Measurements from ENCODE around the gene GNG4. TPM values are rescaled to one million over a fixed set of nuclear protein-coding genes. Genes with fewer than 3 reads are reported as not detected.

The GNG4 gene
- total and polyA plus RNA-seq, 11 donors: 0.06 to 0.07 TPM; not detected in 9

DNA sequence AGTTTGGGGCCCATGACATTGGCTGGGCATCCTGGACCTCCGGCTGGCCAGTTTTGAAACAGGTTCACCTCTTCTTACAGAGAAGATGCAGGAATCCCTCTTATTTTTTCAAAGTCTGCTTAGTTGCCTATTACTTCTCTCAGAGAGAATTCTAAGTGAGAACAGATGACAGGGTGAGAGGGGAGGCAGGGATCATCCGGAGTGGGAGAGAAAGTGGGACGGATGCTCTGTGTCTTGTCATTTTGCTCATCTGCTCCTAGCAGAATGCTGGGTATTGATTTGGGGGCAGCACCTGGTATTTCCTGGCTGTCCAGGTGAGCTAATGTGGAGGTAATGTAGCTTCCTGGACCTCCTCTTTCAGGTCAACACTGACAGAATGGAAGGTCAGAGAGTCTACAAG is 32.4 kb downstream of the GNG4 start:
- intact Hi-C loops (cut with DNase I): no loop called here
- no peaks in the 10 kb centered on the region for H3K27me3 ChIP-seq
- no peaks in the 10 kb centered on the region for H3K36me3 ChIP-seq
- H3K4me1 ChIP-seq: no peaks in the 10 kb centered on the region
- H3K9me3 ChIP-seq: no peaks in the 10 kb centered on the region
- TF ChIP-seq, protein P1, sequence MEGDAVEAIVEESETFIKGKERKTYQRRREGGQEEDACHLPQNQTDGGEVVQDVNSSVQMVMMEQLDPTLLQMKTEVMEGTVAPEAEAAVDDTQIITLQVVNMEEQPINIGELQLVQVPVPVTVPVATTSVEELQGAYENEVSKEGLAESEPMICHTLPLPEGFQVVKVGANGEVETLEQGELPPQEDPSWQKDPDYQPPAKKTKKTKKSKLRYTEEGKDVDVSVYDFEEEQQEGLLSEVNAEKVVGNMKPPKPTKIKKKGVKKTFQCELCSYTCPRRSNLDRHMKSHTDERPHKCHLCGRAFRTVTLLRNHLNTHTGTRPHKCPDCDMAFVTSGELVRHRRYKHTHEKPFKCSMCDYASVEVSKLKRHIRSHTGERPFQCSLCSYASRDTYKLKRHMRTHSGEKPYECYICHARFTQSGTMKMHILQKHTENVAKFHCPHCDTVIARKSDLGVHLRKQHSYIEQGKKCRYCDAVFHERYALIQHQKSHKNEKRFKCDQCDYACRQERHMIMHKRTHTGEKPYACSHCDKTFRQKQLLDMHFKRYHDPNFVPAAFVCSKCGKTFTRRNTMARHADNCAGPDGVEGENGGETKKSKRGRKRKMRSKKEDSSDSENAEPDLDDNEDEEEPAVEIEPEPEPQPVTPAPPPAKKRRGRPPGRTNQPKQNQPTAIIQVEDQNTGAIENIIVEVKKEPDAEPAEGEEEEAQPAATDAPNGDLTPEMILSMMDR (IDR thresholded peaks at IDR 0.05): no peak
- no peak for TF ChIP-seq POLR2A (IDR thresholded peaks at IDR 0.05)
- DNase-seq (no peak), ATAC-seq (no peak)
- H3K4me3 ChIP-seq: no peak overlapping the region
- no peak overlapping the region for H3K27ac ChIP-seq
- whole genome bisulfite sequencing, 4 donors: 78 to 91% (median 79%) methylated on average over 3 of the region's 3 CpGs

- Histone ChIP-seq H3K4me3 (no peak overlapping the region), H3K36me3 (no peaks in the 10 kb centered on the region), H3K27ac (no peak overlapping the region), H3K4me1 (no peaks in the 10 kb centered on the region), H3K9me3 (no peaks in the 10 kb centered on the region), H3K27me3 (no peaks in the 10 kb centered on the region)
- TF ChIP-seq, protein P1 (IDR thresholded peaks at IDR 0.05): no peak
- TF ChIP-seq POLR2A (IDR thresholded peaks at IDR 0.05): no peak
- intact Hi-C loops (cut with DNase I): no loop called here
- 70 to 83% (median 78%) methylated on average over 5 to 7 of the region's 7 CpGs for WGBS, 4 donors
- DNase-seq (no peak), ATAC-seq (no peak)
These were observed 35.1 kb downstream of the GNG4 start for GRCh38 chr1:235614442-235614954.

GRCh38 chr1:235613602-235614001 is 36.0 kb downstream of the GNG4 start:
- 71 to 84% (median 78%) methylated on average over 2 of the region's 2 CpGs for WGBS, 4 donors
- DNase-seq (no peak), ATAC-seq (no peak)
- Histone ChIP-seq H3K27me3 (no peaks in the 10 kb centered on the region), H3K9me3 (no peaks in the 10 kb centered on the region), H3K4me1 (no peaks in the 10 kb centered on the region), H3K27ac (no peak overlapping the region), H3K36me3 (no peaks in the 10 kb centered on the region), H3K4me3 (no peak overlapping the region)
- intact Hi-C loops (cut with DNase I): no loop called here
- TF ChIP-seq, protein P1 (IDR thresholded peaks at IDR 0.05): no peak

DNA sequence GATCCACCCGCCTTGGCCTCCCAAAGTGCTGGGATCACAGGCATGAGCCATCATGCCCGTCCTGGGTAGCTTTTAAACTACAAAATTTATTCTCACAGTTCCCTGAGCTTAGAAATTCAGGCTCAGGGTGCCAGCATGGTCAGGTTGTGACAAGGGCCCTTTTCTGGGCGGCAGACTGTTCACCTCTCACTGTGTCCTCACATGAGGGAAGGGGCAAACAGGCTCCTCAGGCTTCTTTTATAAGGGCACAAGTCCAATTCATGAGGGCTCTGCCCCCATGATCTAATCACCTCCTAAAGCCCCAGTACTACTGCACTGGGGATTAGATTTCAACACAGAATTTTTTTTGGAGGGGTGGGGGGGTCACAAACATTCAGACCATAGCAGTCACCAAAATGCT is 36.8 kb downstream of the GNG4 start:
- H3K27ac ChIP-seq: no peak overlapping the region
- no peaks in the 10 kb centered on the region for H3K9me3 ChIP-seq
- DNase-seq: no peak
- no peaks in the 10 kb centered on the region for H3K27me3 ChIP-seq
- H3K4me1 ChIP-seq: no peaks in the 10 kb centered on the region
- no peak for ATAC-seq
- TF ChIP-seq, protein P1 (IDR thresholded peaks at IDR 0.05): no peak
- TF ChIP-seq POLR2A (IDR thresholded peaks at IDR 0.05): no peak
- no peak overlapping the region for H3K4me3 ChIP-seq
- 73 to 88% (median 80%) methylated on average over 3 of the region's 3 CpGs for WGBS, 4 donors
- intact Hi-C loops (cut with DNase I): no loop called here
- no peaks in the 10 kb centered on the region for H3K36me3 ChIP-seq

All from heart left ventricle (tissue), 16 donors.